Measurements from ENCODE around the gene TRPV2.

Gene TRPV2

GRCh38 chr17:16380640-16381495 lies 34.5 kb upstream of the TRPV2 start, which contains the start of gene UBB:
Gene UBB (plus strand): TSS chr17:16381091. CDS start chr17:16381908, 817 bp downstream.
- ChIA-PET POLR2A (interaction anchor here (0.6 to 4.4 kb wide), 43 partner anchors 8 to 381 kb away, joined by 3 to 69 read pairs (median 4); partner anchors contain the start of genes CENPV, LRRC75A, NCOR1 and PIGL), CTCF (interaction anchor here (0.6 to 1.0 kb wide), 2 partner anchors 9 to 17 kb away, joined by 3 to 6 read pairs; no protein-coding TSS in a partner anchor)

GRCh38 chr17:16381496-16381820 lies 33.9 kb upstream of the TRPV2 start:
- CTCF ChIA-PET, result no interaction called here

More at GRCh38 chr17:16380640-16381495, 34.5 kb upstream of the TRPV2 start, which contains the start of gene UBB:
- DNase-seq (ENCODE audit: extremely low spot score), result peak; percentile 89
- TF ChIP-seq ELF4 (IDR thresholded peaks at IDR 0.05) (peak; percentile 61), CTBP1 (IDR thresholded peaks at IDR 0.05; ENCODE audit: borderline replicate concordance) (peak; percentile 45), PKNOX1 (IDR thresholded peaks at IDR 0.05) (peak; percentile 91), SUZ12 (IDR thresholded peaks at IDR 0.05) (no peak), ARNT (IDR thresholded peaks at IDR 0.05) (no peak; the same call in none of the 2 replicates), NFRKB (IDR thresholded peaks at IDR 0.05) (peak; percentile 79), FOXM1 (IDR thresholded peaks at IDR 0.05; ENCODE audit: borderline replicate concordance) (peak; percentile 60; the same call in 1 of the 2 replicates), TARDBP (IDR thresholded peaks at IDR 0.05) (0 out of 2 replicates have a peak, but pooled peaks have one; percentile 55), LEF1 (IDR thresholded peaks at IDR 0.05; ENCODE audit: borderline replicate concordance) (peak; percentile 75; the same call in 1 of the 2 replicates), ZNF384 (IDR thresholded peaks at IDR 0.05) (no peak), L3MBTL2 (conservative IDR thresholded peaks at IDR 0.05) (peak; percentile 80)

GRCh38 chr17:16383216-16383615 lies 32.2 kb upstream of the TRPV2 start:
- TF ChIP-seq PKNOX1 (IDR thresholded peaks at IDR 0.05) (no peak), L3MBTL2 (conservative IDR thresholded peaks at IDR 0.05) (no peak), BHLHE40 (IDR thresholded peaks at IDR 0.05; ENCODE audit: borderline replicate concordance) (no peak), TARDBP (IDR thresholded peaks at IDR 0.05) (no peak), ARNT (IDR thresholded peaks at IDR 0.05) (no peak), FOXK2 (IDR thresholded peaks at IDR 0.05) (no peak), FOXA1 (IDR thresholded peaks at IDR 0.05) (no peak), FOXM1 (IDR thresholded peaks at IDR 0.05; ENCODE audit: borderline replicate concordance) (no peak), CTBP1 (IDR thresholded peaks at IDR 0.05; ENCODE audit: borderline replicate concordance) (no peak), HDGF (IDR thresholded peaks at IDR 0.05; ENCODE audit: borderline replicate concordance) (no peak), ELF4 (IDR thresholded peaks at IDR 0.05) (no peak), LEF1 (IDR thresholded peaks at IDR 0.05; ENCODE audit: borderline replicate concordance) (no peak), ZNF384 (IDR thresholded peaks at IDR 0.05) (no peak), NFRKB (IDR thresholded peaks at IDR 0.05) (no peak), SP1 (IDR thresholded peaks at IDR 0.05) (no peak)

More at GRCh38 chr17:16381496-16381820, 33.9 kb upstream of the TRPV2 start:
- DNase-seq (ENCODE audit: extremely low spot score), result no peak
- TF ChIP-seq SUZ12 (IDR thresholded peaks at IDR 0.05), result no peak
- no peak for TF ChIP-seq CTBP1 (IDR thresholded peaks at IDR 0.05; ENCODE audit: borderline replicate concordance)
- no peak for TF ChIP-seq NFRKB (IDR thresholded peaks at IDR 0.05)
- TF ChIP-seq L3MBTL2 (conservative IDR thresholded peaks at IDR 0.05), result no peak
- no peak for TF ChIP-seq FOXK2 (IDR thresholded peaks at IDR 0.05)
- no peak for TF ChIP-seq FOXM1 (IDR thresholded peaks at IDR 0.05; ENCODE audit: borderline replicate concordance)
- no peak for TF ChIP-seq ELF4 (IDR thresholded peaks at IDR 0.05)
- no peak for TF ChIP-seq PKNOX1 (IDR thresholded peaks at IDR 0.05)
- TF ChIP-seq ARNT (IDR thresholded peaks at IDR 0.05), result no peak
- no peak for TF ChIP-seq SP1 (IDR thresholded peaks at IDR 0.05)
- no peak for TF ChIP-seq LEF1 (IDR thresholded peaks at IDR 0.05; ENCODE audit: borderline replicate concordance)
- TF ChIP-seq BHLHE40 (IDR thresholded peaks at IDR 0.05; ENCODE audit: borderline replicate concordance), result no peak
- no peak for TF ChIP-seq FOXA1 (IDR thresholded peaks at IDR 0.05)
- TF ChIP-seq ZNF384 (IDR thresholded peaks at IDR 0.05), result no peak
- TF ChIP-seq TARDBP (IDR thresholded peaks at IDR 0.05), result no peak
- POLR2A ChIA-PET, result interaction anchor here (0.9 to 4.4 kb wide), 18 partner anchors 9 to 167 kb away, joined by 3 to 69 read pairs (median 10); partner anchors contain the start of genes CENPV, NCOR1 and PIGL

GRCh38 chr17:16383772-16384287 lies 31.5 kb upstream of the TRPV2 start:
- ChIA-PET CTCF (interaction anchor here (0.8 to 1.4 kb wide), 2 partner anchors 20 to 137 kb away, joined by 4 read pairs; no protein-coding TSS in a partner anchor), POLR2A (interaction anchor here (0.8 to 4.4 kb wide), 10 partner anchors 23 to 152 kb away, joined by 3 to 69 read pairs (median 3); partner anchors contain the start of gene TRPV2)
- DNase-seq (ENCODE audit: extremely low spot score), result no peak
- TF ChIP-seq BHLHE40 (IDR thresholded peaks at IDR 0.05; ENCODE audit: borderline replicate concordance), result no peak
- TF ChIP-seq CTBP1 (IDR thresholded peaks at IDR 0.05; ENCODE audit: borderline replicate concordance), result no peak
- TF ChIP-seq PKNOX1 (IDR thresholded peaks at IDR 0.05), result no peak
- TF ChIP-seq FOXA1 (IDR thresholded peaks at IDR 0.05), result no peak
- TF ChIP-seq FOXM1 (IDR thresholded peaks at IDR 0.05; ENCODE audit: borderline replicate concordance), result no peak
- no peak for TF ChIP-seq ARNT (IDR thresholded peaks at IDR 0.05)
- TF ChIP-seq ZNF384 (IDR thresholded peaks at IDR 0.05), result no peak
- TF ChIP-seq HDGF (IDR thresholded peaks at IDR 0.05; ENCODE audit: borderline replicate concordance), result no peak
- TF ChIP-seq SUZ12 (IDR thresholded peaks at IDR 0.05), result no peak
- no peak for TF ChIP-seq L3MBTL2 (conservative IDR thresholded peaks at IDR 0.05)
- no peak for TF ChIP-seq TARDBP (IDR thresholded peaks at IDR 0.05)
- TF ChIP-seq SP1 (IDR thresholded peaks at IDR 0.05), result no peak
- TF ChIP-seq ELF4 (IDR thresholded peaks at IDR 0.05), result no peak

More at GRCh38 chr17:16383216-16383615, 32.2 kb upstream of the TRPV2 start:
- CTCF ChIA-PET, result interaction anchor here (0.8 to 1.4 kb wide), 2 partner anchors 20 to 138 kb away, joined by 4 read pairs; no protein-coding TSS in a partner anchor
- no peak for DNase-seq (ENCODE audit: extremely low spot score)
- POLR2A ChIA-PET, result interaction anchor here (0.8 to 4.4 kb wide), 11 partner anchors 24 to 152 kb away, joined by 3 to 69 read pairs (median 3); partner anchors contain the start of gene TRPV2

Data from HEK293T (cell line).